WTC11 (cell line): ENCODE measurements around the gene ERCC6. TPM values are rescaled to one million over a fixed set of nuclear protein-coding genes. Genes with fewer than 3 reads are reported as not detected.

Experiments used
- ATAC-seq: fragments of 200-7000 bp; cut with Tn5 transposase; 2 replicates; pipeline ENCODE4 v1.10.0; 2021; ENCODE audit warnings: mild to moderate bottlenecking, moderate library complexity
- CTCF ChIA-PET: fragments of 300-600 bp; sonication (Branson Sonifier 250); formaldehyde crosslinking; loops from one replicate; lab custom pipeline; 2021; ENCODE audit warnings: antibody characterized with exemption; lab: Charles Lee
- POLR2A ChIA-PET: fragments of 350-600 bp; sonication (Branson Sonifier 250); formaldehyde crosslinking; loops from one replicate; lab custom pipeline; 2021; ENCODE audit warnings: antibody characterized with exemption; lab: Charles Lee
- DNase-seq: peaks from one replicate; pipeline ENCODE4 v3.0.0; 2021; ENCODE audit warnings: low spot score
- H3K27ac Mint-ChIP-seq: 2 replicates; pipeline ENCODE4 v1.8.0; 2021; ENCODE audit warnings: mixed read lengths
- H3K27me3 Mint-ChIP-seq: 2 replicates; pipeline ENCODE4 v1.8.0; 2021; ENCODE audit warnings: low read depth, mild to moderate bottlenecking, moderate library complexity, mixed read lengths
- H3K36me3 Mint-ChIP-seq: 2 replicates; pipeline ENCODE4 v1.8.0; 2021; ENCODE audit warnings: mixed read lengths
- H3K4me1 Mint-ChIP-seq: 2 replicates; pipeline ENCODE4 v1.8.0; 2022; ENCODE audit warnings: mixed read lengths
- H3K4me3 Mint-ChIP-seq: 2 replicates; pipeline ENCODE4 v1.8.0; 2021; ENCODE audit warnings: mild to moderate bottlenecking, moderate library complexity, mixed read lengths
- H3K9me3 Mint-ChIP-seq: 2 replicates; pipeline ENCODE4 v1.8.0; 2021; ENCODE audit warnings: mixed read lengths
- ESRRA ChIP-seq: sonication (generic); formaldehyde crosslinking; IDR thresholded peaks from 2 replicates; pipeline ENCODE4 v1.8.1; 2022; ENCODE audit warnings: mild to moderate bottlenecking, missing genetic modification reagents, borderline replicate concordance
- ETV6 ChIP-seq: sonication (generic); formaldehyde crosslinking; IDR thresholded peaks from 2 replicates; pipeline ENCODE4 v1.8.1; 2022; ENCODE audit warnings: mild to moderate bottlenecking, missing genetic modification reagents
- FOXJ3 ChIP-seq: sonication (generic); formaldehyde crosslinking; IDR thresholded peaks from 2 replicates; pipeline ENCODE4 v1.9.0; 2021; ENCODE audit warnings: missing genetic modification reagents, mild to moderate bottlenecking, borderline replicate concordance
- GABPB1 ChIP-seq: sonication (generic); formaldehyde crosslinking; IDR thresholded peaks from 2 replicates; pipeline ENCODE4 v1.8.1; 2023; ENCODE audit warnings: mild to moderate bottlenecking, missing genetic modification reagents
- HMGA2 ChIP-seq: fragments of 250-450 bp; sonication (Bioruptor Pico); IDR thresholded peaks from 2 replicates; pipeline ENCODE4 v1.4.0; 2021; ENCODE audit warnings: mild to moderate bottlenecking, moderate library complexity
- IRF2 ChIP-seq: sonication (generic); formaldehyde crosslinking; IDR thresholded peaks from 2 replicates; pipeline ENCODE4 v1.8.0; 2022; ENCODE audit warnings: low read depth, missing genetic modification reagents, borderline replicate concordance
- NFE2L1 ChIP-seq: sonication (generic); formaldehyde crosslinking; IDR thresholded peaks from 2 replicates; pipeline ENCODE4 v1.8.1; 2023; ENCODE audit warnings: missing genetic modification reagents
- SOX15 ChIP-seq: fragments of 250-450 bp; sonication (Bioruptor Pico); IDR thresholded peaks from 2 replicates; pipeline ENCODE4 v1.9.0; 2021; ENCODE audit warnings: mild to moderate bottlenecking
- ZNF317 ChIP-seq: sonication (generic); formaldehyde crosslinking; IDR thresholded peaks from 2 replicates; pipeline ENCODE4 v1.8.1; 2023; ENCODE audit warnings: low read depth, mild to moderate bottlenecking, moderate library complexity, missing genetic modification reagents, borderline replicate concordance
- ZNF416 ChIP-seq: fragments of 250-450 bp; sonication (Bioruptor Pico); IDR thresholded peaks from 2 replicates; pipeline ENCODE4 v1.9.0; 2021; ENCODE audit warnings: mild to moderate bottlenecking, inconsistent platforms
- total RNA-seq: library from RNA; stranded (reverse); gene quantifications from 3 replicates; pipeline ENCODE4 v1.2.3, GENCODE V29; 2021
- TF ChIP-seq, protein P1 (sequence below): sonication (generic); formaldehyde crosslinking; conservative IDR thresholded peaks from 2 replicates; pipeline ENCODE4 v1.8.1; 2022; ENCODE audit warnings: mild to moderate bottlenecking, missing genetic modification reagents
- TF ChIP-seq, protein P2 (sequence below): sonication (generic); formaldehyde crosslinking; IDR thresholded peaks from 2 replicates; pipeline ENCODE4 v1.8.0; 2022; ENCODE audit warnings: missing genetic modification reagents
- TF ChIP-seq, protein P3 (sequence below): sonication (generic); formaldehyde crosslinking; IDR thresholded peaks from 2 replicates; pipeline ENCODE4 v1.8.0; 2023; ENCODE audit warnings: missing genetic modification reagents, mild to moderate bottlenecking, borderline replicate concordance
- TF ChIP-seq, protein P4 (sequence below): sonication (generic); formaldehyde crosslinking; IDR thresholded peaks from 2 replicates; pipeline ENCODE4 v1.8.1; 2023; ENCODE audit warnings: mild to moderate bottlenecking, missing genetic modification reagents, moderate library complexity
- TF ChIP-seq, protein P5 (sequence below): sonication (generic); formaldehyde crosslinking; IDR thresholded peaks from 2 replicates; pipeline ENCODE4 v1.8.1; 2023; ENCODE audit warnings: mild to moderate bottlenecking, missing genetic modification reagents
- TF ChIP-seq, protein P6 (sequence below): fragments of 250-450 bp; sonication (Bioruptor Pico); IDR thresholded peaks from 2 replicates; pipeline ENCODE4 v1.9.0; 2021; ENCODE audit warnings: mild to moderate bottlenecking
- TF ChIP-seq, protein P7 (sequence below): sonication (generic); formaldehyde crosslinking; IDR thresholded peaks from 2 replicates; pipeline ENCODE4 v1.8.1; 2022; ENCODE audit warnings: missing genetic modification reagents, borderline replicate concordance
- TF ChIP-seq, protein P8 (sequence below): fragments of 250-450 bp; sonication (Bioruptor Pico); IDR thresholded peaks from 2 replicates; pipeline ENCODE4 v1.8.0; 2021; ENCODE audit warnings: mild to moderate bottlenecking

Gene ERCC6
- total RNA-seq, 1 experiment from 2014 or later, result 10.9 TPM

DNA sequence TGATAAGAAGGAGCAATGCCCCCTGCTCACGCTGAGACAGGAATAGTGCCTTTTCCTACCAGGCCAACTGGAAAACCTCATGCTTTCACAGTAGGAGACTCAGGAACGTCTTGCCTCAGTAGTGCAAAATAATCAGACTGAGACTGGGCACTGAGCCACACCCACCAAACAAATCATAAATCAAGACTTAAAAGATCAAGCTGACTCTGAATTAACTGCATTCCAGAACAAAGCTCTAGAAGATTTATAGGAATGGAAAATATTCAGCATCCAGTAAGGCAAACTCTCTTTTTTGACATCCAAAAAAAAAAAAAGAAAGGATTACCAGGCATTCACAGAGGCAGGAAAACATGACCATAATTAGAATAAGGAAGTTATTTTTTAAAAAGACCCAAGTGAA, 40.7 kb upstream of the ERCC6 start:
- H3K9me3 Mint-ChIP-seq, result no peaks in the 10 kb centered on the region
- no peak for TF ChIP-seq FOXJ3 (CRISPR knock-in tag)
- TF ChIP-seq SOX15 (CRISPR knock-in tag), result no peak
- TF ChIP-seq, protein P1, sequence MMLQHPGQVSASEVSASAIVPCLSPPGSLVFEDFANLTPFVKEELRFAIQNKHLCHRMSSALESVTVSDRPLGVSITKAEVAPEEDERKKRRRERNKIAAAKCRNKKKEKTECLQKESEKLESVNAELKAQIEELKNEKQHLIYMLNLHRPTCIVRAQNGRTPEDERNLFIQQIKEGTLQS, result no peak
- TF ChIP-seq, protein P2, sequence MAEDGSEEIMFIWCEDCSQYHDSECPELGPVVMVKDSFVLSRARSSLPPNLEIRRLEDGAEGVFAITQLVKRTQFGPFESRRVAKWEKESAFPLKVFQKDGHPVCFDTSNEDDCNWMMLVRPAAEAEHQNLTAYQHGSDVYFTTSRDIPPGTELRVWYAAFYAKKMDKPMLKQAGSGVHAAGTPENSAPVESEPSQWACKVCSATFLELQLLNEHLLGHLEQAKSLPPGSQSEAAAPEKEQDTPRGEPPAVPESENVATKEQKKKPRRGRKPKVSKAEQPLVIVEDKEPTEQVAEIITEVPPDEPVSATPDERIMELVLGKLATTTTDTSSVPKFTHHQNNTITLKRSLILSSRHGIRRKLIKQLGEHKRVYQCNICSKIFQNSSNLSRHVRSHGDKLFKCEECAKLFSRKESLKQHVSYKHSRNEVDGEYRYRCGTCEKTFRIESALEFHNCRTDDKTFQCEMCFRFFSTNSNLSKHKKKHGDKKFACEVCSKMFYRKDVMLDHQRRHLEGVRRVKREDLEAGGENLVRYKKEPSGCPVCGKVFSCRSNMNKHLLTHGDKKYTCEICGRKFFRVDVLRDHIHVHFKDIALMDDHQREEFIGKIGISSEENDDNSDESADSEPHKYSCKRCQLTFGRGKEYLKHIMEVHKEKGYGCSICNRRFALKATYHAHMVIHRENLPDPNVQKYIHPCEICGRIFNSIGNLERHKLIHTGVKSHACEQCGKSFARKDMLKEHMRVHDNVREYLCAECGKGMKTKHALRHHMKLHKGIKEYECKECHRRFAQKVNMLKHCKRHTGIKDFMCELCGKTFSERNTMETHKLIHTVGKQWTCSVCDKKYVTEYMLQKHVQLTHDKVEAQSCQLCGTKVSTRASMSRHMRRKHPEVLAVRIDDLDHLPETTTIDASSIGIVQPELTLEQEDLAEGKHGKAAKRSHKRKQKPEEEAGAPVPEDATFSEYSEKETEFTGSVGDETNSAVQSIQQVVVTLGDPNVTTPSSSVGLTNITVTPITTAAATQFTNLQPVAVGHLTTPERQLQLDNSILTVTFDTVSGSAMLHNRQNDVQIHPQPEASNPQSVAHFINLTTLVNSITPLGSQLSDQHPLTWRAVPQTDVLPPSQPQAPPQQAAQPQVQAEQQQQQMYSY, result no peak
- no peak for TF ChIP-seq NFE2L1 (CRISPR knock-in tag)
- TF ChIP-seq IRF2 (CRISPR knock-in tag), result no peak
- no peak for TF ChIP-seq ZNF317
- TF ChIP-seq, protein P3, sequence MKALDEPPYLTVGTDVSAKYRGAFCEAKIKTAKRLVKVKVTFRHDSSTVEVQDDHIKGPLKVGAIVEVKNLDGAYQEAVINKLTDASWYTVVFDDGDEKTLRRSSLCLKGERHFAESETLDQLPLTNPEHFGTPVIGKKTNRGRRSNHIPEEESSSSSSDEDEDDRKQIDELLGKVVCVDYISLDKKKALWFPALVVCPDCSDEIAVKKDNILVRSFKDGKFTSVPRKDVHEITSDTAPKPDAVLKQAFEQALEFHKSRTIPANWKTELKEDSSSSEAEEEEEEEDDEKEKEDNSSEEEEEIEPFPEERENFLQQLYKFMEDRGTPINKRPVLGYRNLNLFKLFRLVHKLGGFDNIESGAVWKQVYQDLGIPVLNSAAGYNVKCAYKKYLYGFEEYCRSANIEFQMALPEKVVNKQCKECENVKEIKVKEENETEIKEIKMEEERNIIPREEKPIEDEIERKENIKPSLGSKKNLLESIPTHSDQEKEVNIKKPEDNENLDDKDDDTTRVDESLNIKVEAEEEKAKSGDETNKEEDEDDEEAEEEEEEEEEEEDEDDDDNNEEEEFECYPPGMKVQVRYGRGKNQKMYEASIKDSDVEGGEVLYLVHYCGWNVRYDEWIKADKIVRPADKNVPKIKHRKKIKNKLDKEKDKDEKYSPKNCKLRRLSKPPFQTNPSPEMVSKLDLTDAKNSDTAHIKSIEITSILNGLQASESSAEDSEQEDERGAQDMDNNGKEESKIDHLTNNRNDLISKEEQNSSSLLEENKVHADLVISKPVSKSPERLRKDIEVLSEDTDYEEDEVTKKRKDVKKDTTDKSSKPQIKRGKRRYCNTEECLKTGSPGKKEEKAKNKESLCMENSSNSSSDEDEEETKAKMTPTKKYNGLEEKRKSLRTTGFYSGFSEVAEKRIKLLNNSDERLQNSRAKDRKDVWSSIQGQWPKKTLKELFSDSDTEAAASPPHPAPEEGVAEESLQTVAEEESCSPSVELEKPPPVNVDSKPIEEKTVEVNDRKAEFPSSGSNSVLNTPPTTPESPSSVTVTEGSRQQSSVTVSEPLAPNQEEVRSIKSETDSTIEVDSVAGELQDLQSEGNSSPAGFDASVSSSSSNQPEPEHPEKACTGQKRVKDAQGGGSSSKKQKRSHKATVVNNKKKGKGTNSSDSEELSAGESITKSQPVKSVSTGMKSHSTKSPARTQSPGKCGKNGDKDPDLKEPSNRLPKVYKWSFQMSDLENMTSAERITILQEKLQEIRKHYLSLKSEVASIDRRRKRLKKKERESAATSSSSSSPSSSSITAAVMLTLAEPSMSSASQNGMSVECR, result no peak
- TF ChIP-seq, protein P4, sequence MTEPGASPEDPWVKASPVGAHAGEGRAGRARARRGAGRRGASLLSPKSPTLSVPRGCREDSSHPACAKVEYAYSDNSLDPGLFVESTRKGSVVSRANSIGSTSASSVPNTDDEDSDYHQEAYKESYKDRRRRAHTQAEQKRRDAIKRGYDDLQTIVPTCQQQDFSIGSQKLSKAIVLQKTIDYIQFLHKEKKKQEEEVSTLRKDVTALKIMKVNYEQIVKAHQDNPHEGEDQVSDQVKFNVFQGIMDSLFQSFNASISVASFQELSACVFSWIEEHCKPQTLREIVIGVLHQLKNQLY (CRISPR knock-in tag), result no peak
- TF ChIP-seq HMGA2 (CRISPR knock-in tag), result no peak
- no peak for TF ChIP-seq ESRRA (CRISPR knock-in tag)
- TF ChIP-seq, protein P5, sequence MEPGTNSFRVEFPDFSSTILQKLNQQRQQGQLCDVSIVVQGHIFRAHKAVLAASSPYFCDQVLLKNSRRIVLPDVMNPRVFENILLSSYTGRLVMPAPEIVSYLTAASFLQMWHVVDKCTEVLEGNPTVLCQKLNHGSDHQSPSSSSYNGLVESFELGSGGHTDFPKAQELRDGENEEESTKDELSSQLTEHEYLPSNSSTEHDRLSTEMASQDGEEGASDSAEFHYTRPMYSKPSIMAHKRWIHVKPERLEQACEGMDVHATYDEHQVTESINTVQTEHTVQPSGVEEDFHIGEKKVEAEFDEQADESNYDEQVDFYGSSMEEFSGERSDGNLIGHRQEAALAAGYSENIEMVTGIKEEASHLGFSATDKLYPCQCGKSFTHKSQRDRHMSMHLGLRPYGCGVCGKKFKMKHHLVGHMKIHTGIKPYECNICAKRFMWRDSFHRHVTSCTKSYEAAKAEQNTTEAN (CRISPR knock-in tag), result no peak
- TF ChIP-seq ZNF416, result no peak
- TF ChIP-seq, protein P6, sequence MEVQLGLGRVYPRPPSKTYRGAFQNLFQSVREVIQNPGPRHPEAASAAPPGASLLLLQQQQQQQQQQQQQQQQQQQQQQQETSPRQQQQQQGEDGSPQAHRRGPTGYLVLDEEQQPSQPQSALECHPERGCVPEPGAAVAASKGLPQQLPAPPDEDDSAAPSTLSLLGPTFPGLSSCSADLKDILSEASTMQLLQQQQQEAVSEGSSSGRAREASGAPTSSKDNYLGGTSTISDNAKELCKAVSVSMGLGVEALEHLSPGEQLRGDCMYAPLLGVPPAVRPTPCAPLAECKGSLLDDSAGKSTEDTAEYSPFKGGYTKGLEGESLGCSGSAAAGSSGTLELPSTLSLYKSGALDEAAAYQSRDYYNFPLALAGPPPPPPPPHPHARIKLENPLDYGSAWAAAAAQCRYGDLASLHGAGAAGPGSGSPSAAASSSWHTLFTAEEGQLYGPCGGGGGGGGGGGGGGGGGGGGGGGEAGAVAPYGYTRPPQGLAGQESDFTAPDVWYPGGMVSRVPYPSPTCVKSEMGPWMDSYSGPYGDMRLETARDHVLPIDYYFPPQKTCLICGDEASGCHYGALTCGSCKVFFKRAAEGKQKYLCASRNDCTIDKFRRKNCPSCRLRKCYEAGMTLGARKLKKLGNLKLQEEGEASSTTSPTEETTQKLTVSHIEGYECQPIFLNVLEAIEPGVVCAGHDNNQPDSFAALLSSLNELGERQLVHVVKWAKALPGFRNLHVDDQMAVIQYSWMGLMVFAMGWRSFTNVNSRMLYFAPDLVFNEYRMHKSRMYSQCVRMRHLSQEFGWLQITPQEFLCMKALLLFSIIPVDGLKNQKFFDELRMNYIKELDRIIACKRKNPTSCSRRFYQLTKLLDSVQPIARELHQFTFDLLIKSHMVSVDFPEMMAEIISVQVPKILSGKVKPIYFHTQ, result no peak
- TF ChIP-seq, protein P7, sequence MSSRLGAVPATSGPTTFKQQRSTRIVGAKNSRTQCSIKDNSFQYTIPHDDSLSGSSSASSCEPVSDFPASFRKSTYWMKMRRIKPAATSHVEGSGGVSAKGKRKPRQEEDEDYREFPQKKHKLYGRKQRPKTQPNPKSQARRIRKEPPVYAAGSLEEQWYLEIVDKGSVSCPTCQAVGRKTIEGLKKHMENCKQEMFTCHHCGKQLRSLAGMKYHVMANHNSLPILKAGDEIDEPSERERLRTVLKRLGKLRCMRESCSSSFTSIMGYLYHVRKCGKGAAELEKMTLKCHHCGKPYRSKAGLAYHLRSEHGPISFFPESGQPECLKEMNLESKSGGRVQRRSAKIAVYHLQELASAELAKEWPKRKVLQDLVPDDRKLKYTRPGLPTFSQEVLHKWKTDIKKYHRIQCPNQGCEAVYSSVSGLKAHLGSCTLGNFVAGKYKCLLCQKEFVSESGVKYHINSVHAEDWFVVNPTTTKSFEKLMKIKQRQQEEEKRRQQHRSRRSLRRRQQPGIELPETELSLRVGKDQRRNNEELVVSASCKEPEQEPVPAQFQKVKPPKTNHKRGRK (CRISPR knock-in tag), result no peak
- TF ChIP-seq ETV6 (CRISPR knock-in tag), result no peak
- TF ChIP-seq GABPB1 (CRISPR knock-in tag), result no peak
- TF ChIP-seq, protein P8, sequence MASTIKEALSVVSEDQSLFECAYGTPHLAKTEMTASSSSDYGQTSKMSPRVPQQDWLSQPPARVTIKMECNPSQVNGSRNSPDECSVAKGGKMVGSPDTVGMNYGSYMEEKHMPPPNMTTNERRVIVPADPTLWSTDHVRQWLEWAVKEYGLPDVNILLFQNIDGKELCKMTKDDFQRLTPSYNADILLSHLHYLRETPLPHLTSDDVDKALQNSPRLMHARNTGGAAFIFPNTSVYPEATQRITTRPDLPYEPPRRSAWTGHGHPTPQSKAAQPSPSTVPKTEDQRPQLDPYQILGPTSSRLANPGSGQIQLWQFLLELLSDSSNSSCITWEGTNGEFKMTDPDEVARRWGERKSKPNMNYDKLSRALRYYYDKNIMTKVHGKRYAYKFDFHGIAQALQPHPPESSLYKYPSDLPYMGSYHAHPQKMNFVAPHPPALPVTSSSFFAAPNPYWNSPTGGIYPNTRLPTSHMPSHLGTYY, result no peak
- TF ChIP-seq, all 79 proteins: peak for 0
- ChIA-PET POLR2A (no interaction called here), CTCF (interaction anchor here (1.1 kb wide), 1 partner anchor 14 kb away, joined by 5 read pairs; no protein-coding TSS in a partner anchor)
- no peak for DNase-seq
- no peaks in the 10 kb centered on the region for H3K36me3 Mint-ChIP-seq
- ATAC-seq, result no peak
- no peak overlapping the region for H3K27ac Mint-ChIP-seq
- H3K27me3 Mint-ChIP-seq, result no peaks in the 10 kb centered on the region
- peaks cover 4% of the 10 kb centered on the region; the same call in 1 of the 2 replicates for H3K4me1 Mint-ChIP-seq
- no peak overlapping the region for H3K4me3 Mint-ChIP-seq
